NCI-H226 (cell line): Measurements from ENCODE around the gene KCP.
"Not testable (repeated sequence)": the region's sequence is repeated elsewhere in the genome, so short reads cannot be mapped to it uniquely, and the experiment has no call there.

Source experiments
- DNase-seq: peaks from one replicate; pipeline ENCODE4 v3.0.0-alpha.2; 2015

KCP gene

GRCh38 chr7:128919881-128920799 is 9.6 kb upstream of the KCP start:
- no peak for DNase-seq

GRCh38 chr7:128919241-128919640 is 8.7 kb upstream of the KCP start:
- no peak for DNase-seq

- no peak for DNase-seq
Observed at GRCh38 chr7:128918016-128918665, 7.6 kb upstream of the KCP start.

GRCh38 chr7:128917122-128917521 is 6.6 kb upstream of the KCP start:
- DNase-seq = no peak

- DNase-seq = no peak
Observed at GRCh38 chr7:128916643-128916915, 6.1 kb upstream of the KCP start.

GRCh38 chr7:128915841-128916642 is 5.5 kb upstream of the KCP start:
- no peak for DNase-seq

GRCh38 chr7:128915271-128915819 is 4.8 kb upstream of the KCP start:
- no peak for DNase-seq

- DNase-seq = no peak
Observed at GRCh38 chr7:128914566-128915151, 4.2 kb upstream of the KCP start.

GRCh38 chr7:128913870-128914565 is 3.5 kb upstream of the KCP start:
- no peak for DNase-seq

- not testable (repeated sequence) for DNase-seq
Observed at GRCh38 chr7:128912709-128913495, 2.4 kb upstream of the KCP start.

GRCh38 chr7:128912281-128912680 is 1.8 kb upstream of the KCP start:
- DNase-seq = no peak

- DNase-seq = no peak
Observed at GRCh38 chr7:128911423-128912031, 1.0 kb upstream of the KCP start.

GRCh38 chr7:128909625-128910568 is 612 bp downstream of the KCP start:
- DNase-seq = no peak

- no peak for DNase-seq
Observed at GRCh38 chr7:128908750-128909624, 1.5 kb downstream of the KCP start.

GRCh38 chr7:128906766-128907559 is 3.5 kb downstream of the KCP start:
- DNase-seq = no peak

- no peak for DNase-seq
Observed at GRCh38 chr7:128906001-128906765, 4.3 kb downstream of the KCP start.
